ENCODE results near the gene TTYH1. TPM values are rescaled to one million over a fixed set of nuclear protein-coding genes. Genes with fewer than 3 reads are reported as not detected.

Gene TTYH1
- total and polyA plus RNA-seq, 9 of the 15 experiments (the other 6 are each of a cell fraction or from before 2014, with no cell fraction given), result 0.08 TPM; not detected in 8

GRCh38 chr19:54448040-54448773 is 32.9 kb downstream of the TTYH1 start (continued):
- TF ChIP-seq ZNF644 (tag; IDR thresholded peaks at IDR 0.05; ENCODE audit: low read depth) (no peak), ZEB2 (IDR thresholded peaks at IDR 0.05) (no peak), ZBED1 (IDR thresholded peaks at IDR 0.05) (no peak), MEIS2 (IDR thresholded peaks at IDR 0.05; ENCODE audit: partially characterized antibody) (no peak), ZNF133 (CRISPR knock-in tag; IDR thresholded peaks at IDR 0.05) (no peak), MECOM (CRISPR knock-in tag; IDR thresholded peaks at IDR 0.05) (no peak), ZNF407 (IDR thresholded peaks at IDR 0.05; ENCODE audit: low read depth) (no peak), HOMEZ (CRISPR knock-in tag; IDR thresholded peaks at IDR 0.05) (no peak), PML (IDR thresholded peaks at IDR 0.05; ENCODE audit: low read length) (no peak), MCM3 (IDR thresholded peaks at IDR 0.05) (no peak), ZNF24 (IDR thresholded peaks at IDR 0.05) (no peak), SP1 (CRISPR knock-in tag; IDR thresholded peaks at IDR 0.05) (no peak; the same call in 1 of the 2 replicates), ZNF124 (CRISPR knock-in tag; IDR thresholded peaks at IDR 0.05) (no peak), RERE (CRISPR knock-in tag; IDR thresholded peaks at IDR 0.05; ENCODE audit: borderline replicate concordance) (no peak)

All from K562 (cell line).